Measurements from ENCODE around the gene FBXW11. TPM values are rescaled to one million over a fixed set of nuclear protein-coding genes. Genes with fewer than 3 reads are reported as not detected.

Gene FBXW11
- total RNA-seq, 1 donor from 2014 or later: 71.6 TPM

DNA sequence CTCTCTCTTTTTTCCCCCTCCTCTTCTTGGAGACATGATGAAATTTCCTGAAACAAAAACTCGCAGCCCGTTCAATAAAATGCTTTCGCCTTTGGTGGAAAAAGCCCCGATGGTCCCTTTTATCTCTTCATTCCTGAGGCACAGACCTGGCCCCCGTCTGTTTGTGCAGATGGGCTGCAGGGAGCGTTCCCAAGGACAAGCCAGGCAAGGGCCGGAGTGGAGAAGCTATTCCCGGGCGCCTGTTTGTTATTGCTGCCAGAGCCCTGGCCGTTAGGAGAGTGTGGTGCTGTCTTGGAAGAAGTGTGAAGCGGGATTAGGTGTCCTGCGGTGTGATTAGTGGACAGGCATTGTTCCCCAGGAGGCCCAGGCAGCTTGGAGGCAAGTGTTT, 149.0 kb downstream of the FBXW11 start:
- TF ChIP-seq, protein P1, sequence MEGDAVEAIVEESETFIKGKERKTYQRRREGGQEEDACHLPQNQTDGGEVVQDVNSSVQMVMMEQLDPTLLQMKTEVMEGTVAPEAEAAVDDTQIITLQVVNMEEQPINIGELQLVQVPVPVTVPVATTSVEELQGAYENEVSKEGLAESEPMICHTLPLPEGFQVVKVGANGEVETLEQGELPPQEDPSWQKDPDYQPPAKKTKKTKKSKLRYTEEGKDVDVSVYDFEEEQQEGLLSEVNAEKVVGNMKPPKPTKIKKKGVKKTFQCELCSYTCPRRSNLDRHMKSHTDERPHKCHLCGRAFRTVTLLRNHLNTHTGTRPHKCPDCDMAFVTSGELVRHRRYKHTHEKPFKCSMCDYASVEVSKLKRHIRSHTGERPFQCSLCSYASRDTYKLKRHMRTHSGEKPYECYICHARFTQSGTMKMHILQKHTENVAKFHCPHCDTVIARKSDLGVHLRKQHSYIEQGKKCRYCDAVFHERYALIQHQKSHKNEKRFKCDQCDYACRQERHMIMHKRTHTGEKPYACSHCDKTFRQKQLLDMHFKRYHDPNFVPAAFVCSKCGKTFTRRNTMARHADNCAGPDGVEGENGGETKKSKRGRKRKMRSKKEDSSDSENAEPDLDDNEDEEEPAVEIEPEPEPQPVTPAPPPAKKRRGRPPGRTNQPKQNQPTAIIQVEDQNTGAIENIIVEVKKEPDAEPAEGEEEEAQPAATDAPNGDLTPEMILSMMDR (IDR thresholded peaks at IDR 0.05; ENCODE audit: insufficient read depth, low read length, severe bottlenecking): no peak
- FAIRE-seq (no peak), DNase-seq (ENCODE audit: low read depth) (no peak)
- Histone ChIP-seq H3K4me3 (ENCODE audit: low read depth, low read length) (no peak overlapping the region), H3K27me3 (ENCODE audit: control insufficient read depth, insufficient read depth, low read length) (no peaks in the 10 kb centered on the region), H3K36me3 (ENCODE audit: control insufficient read depth, insufficient read depth, low read length) (no peaks in the 10 kb centered on the region)

DNA sequence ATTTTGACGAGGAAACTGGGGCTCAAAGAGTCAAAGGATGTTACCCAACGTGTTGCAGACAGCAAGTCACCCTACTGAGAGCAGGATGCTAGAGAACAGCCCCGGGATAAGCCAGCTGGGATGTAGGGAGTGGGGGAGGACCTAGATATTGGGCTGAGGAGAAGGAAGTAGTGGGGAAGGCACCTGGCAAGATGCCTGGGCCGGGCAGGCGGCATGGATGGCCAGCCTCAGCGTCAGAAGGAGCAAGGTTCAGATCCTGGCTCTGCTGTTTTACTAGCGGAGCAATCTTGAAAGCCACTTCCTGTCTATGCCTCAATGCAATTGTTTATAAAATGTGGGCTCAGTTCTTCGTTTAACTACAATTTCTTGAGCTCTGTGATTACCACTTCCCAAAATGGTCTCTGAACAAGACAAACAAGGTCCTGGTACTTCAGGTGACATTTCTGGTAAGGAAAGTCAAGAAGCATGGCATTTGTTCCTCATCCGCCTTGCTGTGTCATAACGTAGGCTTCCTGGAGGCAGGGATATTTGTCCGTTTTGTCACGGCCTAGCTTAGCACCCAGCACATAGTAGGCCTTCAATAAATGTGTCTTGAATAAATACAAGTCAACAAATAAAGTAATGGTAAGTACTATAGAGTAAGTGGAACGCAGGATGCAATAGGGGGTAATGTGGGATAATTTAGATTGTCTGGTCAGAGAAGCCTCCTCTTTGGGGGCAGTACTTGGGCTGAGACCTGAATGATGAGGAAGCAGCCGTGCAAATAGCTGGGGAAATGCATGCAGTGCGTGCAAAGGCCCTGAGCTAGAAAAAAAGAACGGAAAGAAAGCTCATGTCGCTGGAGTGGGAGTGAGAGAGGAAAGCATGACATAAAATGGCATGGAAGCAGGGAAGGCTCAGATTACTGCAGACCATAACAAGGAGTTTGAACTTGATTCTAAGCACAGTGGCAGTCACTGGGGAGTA, 150.4 kb downstream of the FBXW11 start:
- FAIRE-seq (no peak), DNase-seq (ENCODE audit: low read depth) (no peak)

GRCh38 chr5:171855265-171855664, 151.2 kb downstream of the FBXW11 start:
- H3K4me3 ChIP-seq (ENCODE audit: low read depth, low read length): no peak overlapping the region
- DNase-seq (ENCODE audit: low read depth) (no peak), FAIRE-seq (no peak)
- no peaks in the 10 kb centered on the region for H3K36me3 ChIP-seq (ENCODE audit: control insufficient read depth, insufficient read depth, low read length)
- TF ChIP-seq, protein P1 (IDR thresholded peaks at IDR 0.05; ENCODE audit: insufficient read depth, low read length, severe bottlenecking): no peak
- H3K27me3 ChIP-seq (ENCODE audit: control insufficient read depth, insufficient read depth, low read length): no peaks in the 10 kb centered on the region

More for the DNA sequence above, 150.4 kb downstream of the FBXW11 start:
- no peaks in the 10 kb centered on the region for H3K27me3 ChIP-seq (ENCODE audit: control insufficient read depth, insufficient read depth, low read length)
- no peaks in the 10 kb centered on the region for H3K36me3 ChIP-seq (ENCODE audit: control insufficient read depth, insufficient read depth, low read length)
- TF ChIP-seq, protein P1 (IDR thresholded peaks at IDR 0.05; ENCODE audit: insufficient read depth, low read length, severe bottlenecking): no peak
- no peak overlapping the region for H3K4me3 ChIP-seq (ENCODE audit: low read depth, low read length)

GRCh38 chr5:171852255-171852681, 154.2 kb downstream of the FBXW11 start:
- Histone ChIP-seq H3K27me3 (ENCODE audit: control insufficient read depth, insufficient read depth, low read length) (no peaks in the 10 kb centered on the region), H3K36me3 (ENCODE audit: control insufficient read depth, insufficient read depth, low read length) (no peaks in the 10 kb centered on the region), H3K4me3 (ENCODE audit: low read depth, low read length) (no peak overlapping the region)
- DNase-seq (ENCODE audit: low read depth): no peak
- TF ChIP-seq, protein P1 (IDR thresholded peaks at IDR 0.05; ENCODE audit: insufficient read depth, low read length, severe bottlenecking): no peak
- no peak for FAIRE-seq

DNA sequence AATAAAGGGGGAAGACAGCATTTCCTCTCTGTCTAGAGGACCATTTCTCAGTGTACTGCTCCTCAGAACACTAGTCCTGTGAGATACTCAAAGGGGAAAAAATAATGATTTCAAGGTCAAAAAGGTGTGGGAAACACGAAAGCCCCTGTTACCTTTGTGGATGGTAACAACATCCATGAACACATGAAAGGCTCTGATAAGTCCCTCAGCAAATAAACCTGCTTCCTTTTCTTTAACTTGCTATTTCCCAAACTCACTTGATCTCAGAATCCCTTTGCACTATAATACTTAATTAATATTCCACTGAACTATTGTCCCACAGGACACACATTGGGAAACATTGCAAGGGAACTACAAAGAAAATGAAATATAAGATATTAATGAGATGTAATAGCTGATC, 155.2 kb downstream of the FBXW11 start:
- no peaks in the 10 kb centered on the region for H3K27me3 ChIP-seq (ENCODE audit: control insufficient read depth, insufficient read depth, low read length)
- FAIRE-seq (no peak), DNase-seq (ENCODE audit: low read depth) (no peak)
- no peaks in the 10 kb centered on the region for H3K36me3 ChIP-seq (ENCODE audit: control insufficient read depth, insufficient read depth, low read length)
- no peak overlapping the region for H3K4me3 ChIP-seq (ENCODE audit: low read depth, low read length)
- TF ChIP-seq, protein P1 (IDR thresholded peaks at IDR 0.05; ENCODE audit: insufficient read depth, low read length, severe bottlenecking): no peak
